K562 (cell line): ENCODE results near the gene FAM111B. TPM values are rescaled to one million over a fixed set of nuclear protein-coding genes. Genes with fewer than 3 reads are reported as not detected.
A peak's percentile ranks its signal among the peaks of the same experiment; 100 is the strongest.
"Not testable (repeated sequence)": the region's sequence is repeated elsewhere in the genome, so short reads cannot be mapped to it uniquely, and the experiment has no call there.

Experiments used
- ATAC-seq: fragments of 200-7000 bp; cut with Tn5 transposase; 3 replicates; pipeline ENCODE4 v1.9.1; 2020; ENCODE audit warnings: moderate library complexity
- BruUV-seq: library from RNA; stranded (reverse); fragments of 400-500 nt; replicated peaks from 2 replicates; lab custom pipeline; 2021; lab: Mats Ljungman, UMichigan
- CTCF ChIA-PET: fragments of 300-600 bp; formaldehyde crosslinking; extraction: SDS; loops from one replicate; lab custom pipeline; 2021; ENCODE audit warnings: low intra/inter-chr PET ratio; lab: Yijun Ruan, JAX
- POLR2A ChIA-PET: fragments of 300-600, 350-650 bp; sonication (Branson Sonifier 250); formaldehyde crosslinking; extraction: SDS; loops from one replicate; lab custom pipeline; 2021; ENCODE audit warnings: antibody characterized with exemption, inconsistent platforms; lab: Yijun Ruan, JAX
- DNase-seq, 4 experiments: peaks; one replicate each; pipeline versions ENCODE4 v3.0.0 to v3.0.0-alpha.2; 2011 to 2018; ENCODE audit warnings: low spot score in 3 of 4, mixed read lengths in 3 of 4; ENCODE audit errors: extremely low read depth in 1 of 4
- FAIRE-seq: peaks from 2 replicates; lab custom pipeline; 2011; peaks lifted over from hg19 to GRCh38; lab: Jason Lieb, UNC
- H2AFZ ChIP-seq: 2 replicates; pipeline ENCODE4 v1.6.0; 2011; ENCODE audit warnings: low read depth, low read length, control low read depth, inconsistent platforms
- H3K27ac ChIP-seq: fragments of 200-600 bp; 3 replicates; pipeline ENCODE4 v1.8.0; 2011; ENCODE audit warnings: low read depth, mild to moderate bottlenecking, control low read depth, inconsistent platforms, low read length, moderate library complexity, mixed read lengths; ENCODE audit errors: extremely low read depth
- H3K27me3 ChIP-seq, 2 experiments: fragments of 300-600 bp in 1 of 2; 2 replicates in 1 of 2; 3 replicates in 1 of 2; pipeline versions ENCODE4 v1.6.0 to v1.8.0; 2011; ENCODE audit warnings: inconsistent platforms in 2 of 2, low read length in 2 of 2, mild to moderate bottlenecking in 1 of 2, mixed read lengths in 1 of 2, moderate library complexity in 1 of 2; ENCODE audit not compliant: control insufficient read depth in 2 of 2, insufficient read depth in 2 of 2
- H3K36me3 ChIP-seq: fragments of 300-600 bp; 3 replicates; pipeline ENCODE4 v1.8.0; 2011; ENCODE audit warnings: mild to moderate bottlenecking, low read length, inconsistent platforms; ENCODE audit not compliant: control insufficient read depth, insufficient read depth
- H3K4me1 ChIP-seq, 2 experiments: fragments of 200-600 bp in 1 of 2; replicated peaks in 1 of 2; 2 replicates in 1 of 2; 3 replicates in 1 of 2; pipeline versions ENCODE4 v1.5.1 to v1.8.0; 2011; ENCODE audit warnings: inconsistent platforms in 2 of 2, low read length in 2 of 2, mild to moderate bottlenecking in 1 of 2, mixed read lengths in 1 of 2, moderate library complexity in 1 of 2; ENCODE audit not compliant: control insufficient read depth in 2 of 2, insufficient read depth in 2 of 2
- H3K4me2 ChIP-seq: 2 replicates; pipeline ENCODE4 v1.6.1; 2011; ENCODE audit warnings: low read length, control low read depth, inconsistent platforms, mixed read lengths; ENCODE audit not compliant: insufficient read depth
- H3K4me3 ChIP-seq: fragments of 200-600 bp; sonication (generic), shearing (Covaris generic); 2 replicates; pipeline ENCODE4 v1.5.1; 2016; ENCODE audit warnings: control low read depth, inconsistent platforms
- H3K79me2 ChIP-seq: fragments of 200-600 bp; 3 replicates; pipeline ENCODE4 v1.8.0; 2011; ENCODE audit warnings: low read length, inconsistent platforms; ENCODE audit not compliant: control insufficient read depth, insufficient read depth
- H3K9ac ChIP-seq, 2 experiments: 2 replicates each; pipeline versions ENCODE4 v1.6.0 to v1.6.1; 2011; ENCODE audit warnings: low read depth in 2 of 2, low read length in 2 of 2, control low read depth in 1 of 2, inconsistent platforms in 1 of 2, mild to moderate bottlenecking in 1 of 2, mixed read lengths in 1 of 2; ENCODE audit not compliant: insufficient read depth in 1 of 2
- H3K9me1 ChIP-seq: one replicate; pipeline ENCODE4 v1.6.0; 2011; ENCODE audit warnings: inconsistent platforms, mild to moderate bottlenecking, low read length, moderate library complexity; ENCODE audit not compliant: control insufficient read depth, insufficient read depth
- H3K9me3 ChIP-seq: replicated peaks from 2 replicates; pipeline ENCODE4 v1.5.1; 2011; ENCODE audit warnings: low read depth, low read length, inconsistent platforms; ENCODE audit not compliant: control insufficient read depth, insufficient read depth
- H4K20me1 ChIP-seq: replicated peaks from 2 replicates; pipeline ENCODE4 v1.6.1; 2011; ENCODE audit warnings: low read length, inconsistent platforms, mixed read lengths; ENCODE audit not compliant: control insufficient read depth, insufficient read depth
- CXXC5 ChIP-seq: fragments of 250-450 bp; sonication (Bioruptor Pico); IDR thresholded peaks from 2 replicates; pipeline ENCODE4 v1.8.0; 2022; ENCODE audit warnings: inconsistent platforms, mild to moderate bottlenecking, moderate library complexity
- FOS ChIP-seq: IDR thresholded peaks from 3 replicates; pipeline ENCODE4 v1.6.1; 2011; ENCODE audit not compliant: insufficient read length; ENCODE audit errors: extremely low read depth
- MAZ ChIP-seq, 2 experiments: fragments of 450-650 bp in 1 of 2; sonication (generic) in 1 of 2; formaldehyde crosslinking; IDR thresholded peaks in 1 of 2; conservative IDR thresholded peaks in 1 of 2; 2 replicates each; pipeline versions ENCODE4 v1.4.0 to v1.5.0; 2020; ENCODE audit warnings: mild to moderate bottlenecking in 1 of 2, missing genetic modification reagents in 1 of 2
- MEIS2 ChIP-seq: fragments of 450-650 bp; IDR thresholded peaks from 2 replicates; pipeline ENCODE4 v1.6.1; 2014; ENCODE audit warnings: mild to moderate bottlenecking; ENCODE audit not compliant: partially characterized antibody
- NFYB ChIP-seq: IDR thresholded peaks from 2 replicates; pipeline ENCODE4 v1.6.1; 2011; ENCODE audit warnings: mild to moderate bottlenecking, moderate library complexity; ENCODE audit not compliant: insufficient read length; ENCODE audit errors: extremely low read depth
- NRF1 ChIP-seq, 2 experiments: fragments of 450-650 bp; IDR thresholded peaks in 1 of 2; conservative IDR thresholded peaks in 1 of 2; 2 replicates each; pipeline ENCODE4 v1.6.1; 2014; ENCODE audit warnings: mild to moderate bottlenecking in 2 of 2
- RAD21 ChIP-seq, 2 experiments: fragments of 250-450 bp in 1 of 2; fragments of 450-650 bp in 1 of 2; sonication (Bioruptor Pico) in 1 of 2; formaldehyde crosslinking in 1 of 2; IDR thresholded peaks in 1 of 2; conservative IDR thresholded peaks in 1 of 2; 2 replicates each; pipeline versions ENCODE4 v1.4.0 to v1.8.0; 2020 to 2022; ENCODE audit warnings: mild to moderate bottlenecking in 2 of 2, moderate library complexity in 1 of 2
- RB1 ChIP-seq: fragments of 450-650 bp; IDR thresholded peaks from 2 replicates; pipeline ENCODE4 v1.6.1; 2017; ENCODE audit warnings: low read depth, mild to moderate bottlenecking
- XRCC5 ChIP-seq: fragments of 200-400 bp; formaldehyde crosslinking; IDR thresholded peaks from 2 replicates; pipeline ENCODE4 v1.6.1; 2017; ENCODE audit warnings: low read depth, mild to moderate bottlenecking, low read length
- ZNF384 ChIP-seq: IDR thresholded peaks from 2 replicates; pipeline ENCODE4 v1.6.1; 2012; ENCODE audit warnings: low read depth, low read length, improper control_type of control experiment
- WGBS: fragments of 100-300 bp; shearing (Covaris generic); methylation state at CpG from one replicate; pipeline ENCODE4 v1.1.6; 2016; ENCODE audit warnings: low coverage, mixed read lengths; ENCODE audit not compliant: insufficient coverage; ENCODE audit errors: missing lambda C conversion rate; 5-methylcytosine and 5-hydroxymethylcytosine counted together
- in situ Hi-C: fragments of 300-500 bp; cut with MboI; formaldehyde crosslinking; loops from 4 replicates; pipeline ENCODE4 v1.15.0; 2018; ENCODE audit warnings: inconsistent platforms, mixed read lengths
- intact Hi-C: fragments of 100-400 bp; cut with micrococcal nuclease; formaldehyde crosslinking; loops from 2 replicates; pipeline ENCODE4 v1.14.2; 2022
- polyA plus RNA-seq, 8 experiments: library from polyadenylated mRNA; depleted of rRNA in 4 of 8; stranded (reverse) in 5 of 8; unstranded in 3 of 8; fragments of >200 nt; fragmentation: Nextera tagmentation in 2 of 8; fragmentation: Illumina TruSeq in 1 of 8; extraction: Ambion mirVana in 2 of 8; extraction: Trizol in 1 of 8; gene quantifications; 2 replicates each; pipeline versions ENCODE4 v1.2.1 to v1.2.3, GENCODE V29; 2011 to 2014; ENCODE audit warnings: inconsistent platforms in 1 of 8, missing spikeins in 1 of 8
- total RNA-seq, 7 experiments: library from RNA; depleted of rRNA in 6 of 7; stranded (reverse); fragments of >200 nt in 6 of 7; fragmentation: Illumina TruSeq in 2 of 7; extraction: Trizol in 2 of 7; gene quantifications; 2 replicates each; pipeline versions ENCODE4 v1.2.1 to v1.2.3, GENCODE V29; 2011 to 2021; ENCODE audit warnings: low replicate concordance in 1 of 7
- TF ChIP-seq, protein P1 (sequence below): fragments of 450-650 bp; IDR thresholded peaks from 2 replicates; pipeline ENCODE4 v1.6.1; 2016
- TF ChIP-seq, protein P2 (sequence below), 2 experiments: IDR thresholded peaks in 1 of 2; conservative IDR thresholded peaks in 1 of 2; 2 replicates each; pipeline ENCODE4 v1.6.1; 2016; ENCODE audit warnings: low read depth in 2 of 2, mild to moderate bottlenecking in 1 of 2, missing compliant biosample characterization in 1 of 2, missing genetic modification characterization in 1 of 2, moderate library complexity in 1 of 2
- TF ChIP-seq, protein P3 (sequence below): fragments of 200-800 bp; sonication (Bioruptor generic); IDR thresholded peaks from 2 replicates; pipeline ENCODE4 v1.6.1; 2017; ENCODE audit warnings: missing genetic modification characterization, missing compliant biosample characterization

The FAM111B gene
- total and polyA plus RNA-seq, 9 of the 15 experiments (the other 6 are each of a cell fraction or from before 2014, with no cell fraction given), result 0.01 to 0.33 (median 0.06) TPM; not detected in 5

DNA sequence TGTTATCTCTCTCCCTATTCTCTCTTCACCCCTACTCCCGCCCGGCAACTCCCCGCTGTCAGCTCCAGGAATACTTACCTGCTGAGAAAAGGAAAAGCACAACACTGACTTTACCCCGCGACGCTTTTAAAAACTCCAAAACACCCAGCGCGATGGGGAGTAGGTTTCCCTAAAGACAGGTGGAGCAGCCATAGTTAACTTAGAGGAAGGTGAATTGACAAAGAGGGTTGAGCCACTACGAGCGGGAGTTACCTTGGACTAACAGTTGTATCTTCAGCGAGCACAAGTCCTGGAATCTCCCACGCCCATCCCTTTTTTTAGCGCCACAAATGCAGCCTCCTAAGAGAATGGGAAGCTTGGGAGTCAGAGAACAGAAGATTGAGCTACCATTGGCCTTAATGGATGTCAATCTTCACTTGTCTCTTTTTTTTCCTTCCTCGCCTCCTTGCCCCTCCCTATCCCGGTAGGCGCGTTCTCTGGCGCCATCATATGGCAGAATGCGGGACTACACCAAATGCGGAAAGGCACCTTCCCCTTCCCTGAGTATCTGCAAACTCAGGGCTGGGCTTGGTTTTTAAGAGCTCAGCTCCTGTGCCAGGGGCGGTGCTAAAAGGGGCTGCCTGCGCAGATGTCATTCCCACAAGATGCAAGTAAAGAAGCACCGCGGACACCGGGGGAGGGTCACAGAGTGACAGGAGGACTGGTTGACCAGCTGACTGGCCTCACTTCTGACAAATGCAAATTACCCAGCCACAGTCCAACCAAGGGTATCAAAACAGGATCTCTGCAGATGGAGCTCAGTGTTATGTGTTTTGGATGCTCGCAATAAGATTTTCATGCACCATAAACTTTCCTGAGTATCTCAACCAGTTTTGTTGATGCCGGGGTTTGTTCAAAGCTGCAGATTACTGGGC, 48.7 kb upstream of the FAM111B start:
- H3K36me3 ChIP-seq, H3K9me3 ChIP-seq, H3K4me2 ChIP-seq, H3K9me1 ChIP-seq, H3K4me3 ChIP-seq, H3K27ac ChIP-seq, BruUV-seq, H3K4me1 ChIP-seq, H3K79me2 ChIP-seq, H3K9ac ChIP-seq, in situ Hi-C loops, H4K20me1 ChIP-seq, CTCF ChIA-PET, POLR2A ChIA-PET, H2AFZ ChIP-seq: not testable (repeated sequence)
- ATAC-seq (peak; percentile 96), FAIRE-seq (peak; percentile 94), DNase-seq (peak; percentile 74 to 82 (median 76))
- intact Hi-C loops, result loop anchor here (5.0 to 10.0 kb wide), 2 partner anchors 101 to 424 kb away; no protein-coding TSS in a partner anchor
- 25% methylated on average over 27 of the region's 27 CpGs for WGBS
- H3K27me3 ChIP-seq, result peaks cover 0 to 11% of the 10 kb centered on the region in 2 experiments; a peak in 3 of 5 replicates
- TF ChIP-seq RB1, result 0 out of 2 replicates have a peak, but pooled peaks have one; percentile 41
- peak in 1 of 2 experiments; percentile 33; a peak in 1 of 4 replicates for TF ChIP-seq NRF1 (conservative IDR thresholded peaks at IDR 0.05 in 1 of 2, IDR thresholded peaks at IDR 0.05 in 1 of 2)
- TF ChIP-seq, protein P1, sequence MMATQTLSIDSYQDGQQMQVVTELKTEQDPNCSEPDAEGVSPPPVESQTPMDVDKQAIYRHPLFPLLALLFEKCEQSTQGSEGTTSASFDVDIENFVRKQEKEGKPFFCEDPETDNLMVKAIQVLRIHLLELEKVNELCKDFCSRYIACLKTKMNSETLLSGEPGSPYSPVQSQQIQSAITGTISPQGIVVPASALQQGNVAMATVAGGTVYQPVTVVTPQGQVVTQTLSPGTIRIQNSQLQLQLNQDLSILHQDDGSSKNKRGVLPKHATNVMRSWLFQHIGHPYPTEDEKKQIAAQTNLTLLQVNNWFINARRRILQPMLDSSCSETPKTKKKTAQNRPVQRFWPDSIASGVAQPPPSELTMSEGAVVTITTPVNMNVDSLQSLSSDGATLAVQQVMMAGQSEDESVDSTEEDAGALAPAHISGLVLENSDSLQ, result peak; percentile 98
- peak; percentile 59 to 74; a peak in 3 of 4 replicates for TF ChIP-seq RAD21 (CRISPR knock-in tag; conservative IDR thresholded peaks at IDR 0.05 in 1 of 2, IDR thresholded peaks at IDR 0.05 in 1 of 2)
- TF ChIP-seq NFYB, result peak; percentile 57
- peak; percentile 30 for TF ChIP-seq MEIS2
- TF ChIP-seq ZNF384, result peak; percentile 97
- TF ChIP-seq XRCC5, result 0 out of 2 replicates have a peak, but pooled peaks have one; percentile 54
- TF ChIP-seq, protein P2, sequence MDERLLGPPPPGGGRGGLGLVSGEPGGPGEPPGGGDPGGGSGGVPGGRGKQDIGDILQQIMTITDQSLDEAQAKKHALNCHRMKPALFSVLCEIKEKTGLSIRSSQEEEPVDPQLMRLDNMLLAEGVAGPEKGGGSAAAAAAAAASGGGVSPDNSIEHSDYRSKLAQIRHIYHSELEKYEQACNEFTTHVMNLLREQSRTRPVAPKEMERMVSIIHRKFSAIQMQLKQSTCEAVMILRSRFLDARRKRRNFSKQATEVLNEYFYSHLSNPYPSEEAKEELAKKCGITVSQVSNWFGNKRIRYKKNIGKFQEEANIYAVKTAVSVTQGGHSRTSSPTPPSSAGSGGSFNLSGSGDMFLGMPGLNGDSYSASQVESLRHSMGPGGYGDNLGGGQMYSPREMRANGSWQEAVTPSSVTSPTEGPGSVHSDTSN (CRISPR knock-in tag; IDR thresholded peaks at IDR 0.05; ENCODE audit: low read depth), result peak; percentile 66
- TF ChIP-seq, protein P2 (tag; conservative IDR thresholded peaks at IDR 0.05; ENCODE audit: low read depth), result peak; percentile 95
- peak; percentile 39; the same call in 1 of the 2 replicates for TF ChIP-seq CXXC5 (CRISPR knock-in tag)
- TF ChIP-seq MAZ (CRISPR knock-in tag; conservative IDR thresholded peaks at IDR 0.05 in 1 of 2, IDR thresholded peaks at IDR 0.05 in 1 of 2), result peak; percentile 39 to 79; a peak in 2 of 4 replicates
- TF ChIP-seq FOS, result peak; percentile 7
- TF ChIP-seq, protein P3, sequence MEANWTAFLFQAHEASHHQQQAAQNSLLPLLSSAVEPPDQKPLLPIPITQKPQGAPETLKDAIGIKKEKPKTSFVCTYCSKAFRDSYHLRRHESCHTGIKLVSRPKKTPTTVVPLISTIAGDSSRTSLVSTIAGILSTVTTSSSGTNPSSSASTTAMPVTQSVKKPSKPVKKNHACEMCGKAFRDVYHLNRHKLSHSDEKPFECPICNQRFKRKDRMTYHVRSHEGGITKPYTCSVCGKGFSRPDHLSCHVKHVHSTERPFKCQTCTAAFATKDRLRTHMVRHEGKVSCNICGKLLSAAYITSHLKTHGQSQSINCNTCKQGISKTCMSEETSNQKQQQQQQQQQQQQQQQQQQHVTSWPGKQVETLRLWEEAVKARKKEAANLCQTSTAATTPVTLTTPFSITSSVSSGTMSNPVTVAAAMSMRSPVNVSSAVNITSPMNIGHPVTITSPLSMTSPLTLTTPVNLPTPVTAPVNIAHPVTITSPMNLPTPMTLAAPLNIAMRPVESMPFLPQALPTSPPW, result peak; percentile 51; the same call in 1 of the 2 replicates
